ENCODE measurements around the gene ELMOD3. TPM values are rescaled to one million over a fixed set of nuclear protein-coding genes. Genes with fewer than 3 reads are reported as not detected.
"Not testable (repeated sequence)": the region's sequence is repeated elsewhere in the genome, so short reads cannot be mapped to it uniquely, and the experiment has no call there.

Gene ELMOD3
- polyA plus RNA-seq, 3 donors: 6.1 to 53.3 (median 7.2) TPM

DNA sequence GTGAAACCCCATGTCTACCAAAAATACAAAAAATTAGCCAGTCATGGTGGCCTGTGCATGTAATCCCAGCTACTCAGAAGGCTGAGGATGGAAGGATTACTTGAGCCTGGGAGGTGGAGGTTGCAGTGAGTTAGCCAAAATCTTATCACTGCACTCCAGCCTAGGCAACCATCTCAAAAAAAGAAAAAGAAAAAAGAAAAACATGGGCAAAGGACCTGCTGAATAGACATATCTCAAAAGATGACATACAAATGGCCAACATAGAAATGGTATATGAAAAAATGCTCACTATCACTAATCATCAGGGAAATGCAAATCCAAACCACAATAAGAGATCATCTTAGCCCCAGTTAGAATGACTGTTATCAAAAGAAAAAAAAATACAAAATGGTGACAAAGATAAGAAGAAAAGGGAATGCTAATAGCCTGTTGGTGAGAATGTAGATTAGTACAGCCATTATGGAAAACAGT is 25.4 kb upstream of the ELMOD3 start:
- peaks cover 23% of the 10 kb centered on the region for H4K20me1 ChIP-seq (ENCODE audit: insufficient read depth, low read length)
- intact Hi-C loops (cut with micrococcal nuclease): loop anchor here in 1 of 2 donors (10.0 kb wide), 1 partner anchor 76 kb away; no protein-coding TSS in a partner anchor
- peak overlapping the region in 1 of 2 donors; percentile 9 for H3K4me3 Mint-ChIP-seq
- no peak overlapping the region for H3K4me3 ChIP-seq (replicated peaks in 1 of 3; ENCODE audit: low read depth in 2 of 3, low read length in 3 of 3)
- no peak overlapping the region for H3K4me2 ChIP-seq (replicated peaks; ENCODE audit: extremely low read depth, low read length, poor library complexity, severe bottlenecking)
- H3K9me3 Mint-ChIP-seq: peaks cover 0 to 6% (median 2%) of the 10 kb centered on the region in 7 donors
- peaks cover 10 to 14% of the 10 kb centered on the region in 2 donors for H3K36me3 Mint-ChIP-seq
- H3K9me3 ChIP-seq (replicated peaks in 1 of 2; ENCODE audit: control insufficient read depth in 1 of 2, insufficient read depth in 1 of 2, low read length in 2 of 2): no peaks in the 10 kb centered on the region
- no peak overlapping the region for H3K27ac Mint-ChIP-seq
- peaks cover 34 to 41% of the 10 kb centered on the region in 2 donors for H3K4me1 ChIP-seq (ENCODE audit: control insufficient read depth in 1 of 2, insufficient read depth in 2 of 2, low read length in 2 of 2)
- peaks cover 6 to 7% of the 10 kb centered on the region in 2 donors for H3K36me3 ChIP-seq (replicated peaks in 1 of 2; ENCODE audit: control insufficient read depth in 1 of 2, insufficient read depth in 2 of 2, low read length in 2 of 2)
- H2AFZ ChIP-seq (ENCODE audit: insufficient read depth, low read depth, low read length, poor library complexity, severe bottlenecking): peak overlapping the region; percentile 88
- TF ChIP-seq CTCF (IDR thresholded peaks at IDR 0.05): no peak
- no peak for DNase-seq
- H3K4me1 Mint-ChIP-seq: peaks cover 34% of the 10 kb centered on the region
- peaks cover 46% of the 10 kb centered on the region for H3K79me2 ChIP-seq (ENCODE audit: insufficient read depth, low read length)
- no peak overlapping the region for H3K27ac ChIP-seq (ENCODE audit: low read depth in 1 of 2, low read length in 2 of 2)
- no peaks in the 10 kb centered on the region for H3K27me3 ChIP-seq (ENCODE audit: control insufficient read depth in 2 of 2, insufficient read depth in 2 of 2, low read length in 2 of 2)
- H3K9ac ChIP-seq (ENCODE audit: insufficient read depth, low read length, poor library complexity, severe bottlenecking): no peak overlapping the region
- peaks cover 0 to 3% (median 2%) of the 10 kb centered on the region in 3 donors for H3K27me3 Mint-ChIP-seq (ENCODE audit: low read depth in 3 of 3)

GRCh38 chr2:85329701-85330100 is 24.9 kb upstream of the ELMOD3 start:
- Histone ChIP-seq H4K20me1 (ENCODE audit: insufficient read depth, low read length) (peaks cover 18% of the 10 kb centered on the region), H3K79me2 (ENCODE audit: insufficient read depth, low read length) (peaks cover 41% of the 10 kb centered on the region), H3K4me1 (ENCODE audit: control insufficient read depth in 1 of 2, insufficient read depth in 2 of 2, low read length in 2 of 2) (peaks cover 29 to 36% of the 10 kb centered on the region in 2 donors)
- H3K36me3 Mint-ChIP-seq; H3K9me3 ChIP-seq (replicated peaks in 1 of 2; ENCODE audit: control insufficient read depth in 1 of 2, insufficient read depth in 1 of 2, low read length in 2 of 2); H2AFZ ChIP-seq (ENCODE audit: insufficient read depth, low read depth, low read length, poor library complexity, severe bottlenecking); H3K27me3 Mint-ChIP-seq (ENCODE audit: low read depth in 3 of 3); H3K27me3 ChIP-seq (ENCODE audit: control insufficient read depth in 2 of 2, insufficient read depth in 2 of 2, low read length in 2 of 2); DNase-seq; H3K27ac Mint-ChIP-seq; H3K36me3 ChIP-seq (replicated peaks in 1 of 2; ENCODE audit: control insufficient read depth in 1 of 2, insufficient read depth in 2 of 2, low read length in 2 of 2); H3K4me3 ChIP-seq (replicated peaks in 1 of 3; ENCODE audit: low read depth in 2 of 3, low read length in 3 of 3); H3K4me2 ChIP-seq (replicated peaks; ENCODE audit: extremely low read depth, low read length, poor library complexity, severe bottlenecking); H3K9ac ChIP-seq (ENCODE audit: insufficient read depth, low read length, poor library complexity, severe bottlenecking); H3K9me3 Mint-ChIP-seq; H3K27ac ChIP-seq (ENCODE audit: low read depth in 1 of 2, low read length in 2 of 2): not testable (repeated sequence)
- intact Hi-C loops (cut with micrococcal nuclease): loop anchor here in 1 of 2 donors (10.0 kb wide), 1 partner anchor 75 kb away; no protein-coding TSS in a partner anchor
- Mint-ChIP-seq H3K4me3 (peak overlapping the region in 1 of 2 donors; percentile 9), H3K4me1 (peaks cover 29% of the 10 kb centered on the region)
- no CpG with 5 or more reads among the region's 3 CpGs for WGBS (ENCODE audit: insufficient coverage)
